Liver (tissue), 9 donors: ENCODE results near the gene PPP1CC. TPM values are rescaled to one million over a fixed set of nuclear protein-coding genes. Genes with fewer than 3 reads are reported as not detected.

Source experiments
- DNase-seq: peaks from one replicate; pipeline ENCODE4 v3.0.0-alpha.2; 2017; ENCODE audit warnings: low spot score
- H3K27ac ChIP-seq, 2 donors: one replicate each; pipeline ENCODE4 v1.7.0; 2013; ENCODE audit warnings: inconsistent platforms in 2 of 2, low read length in 2 of 2, control low read depth in 1 of 2, low read depth in 1 of 2, mild to moderate bottlenecking in 1 of 2
- H3K27me3 ChIP-seq, 4 donors: one replicate each; pipeline versions ENCODE4 v1.6.1 to v1.7.0; 2013; ENCODE audit warnings: low read length in 3 of 4, inconsistent platforms in 1 of 4, mild to moderate bottlenecking in 1 of 4, moderate library complexity in 1 of 4; ENCODE audit not compliant: control insufficient read depth in 4 of 4, insufficient read depth in 4 of 4
- H3K36me3 ChIP-seq, 4 donors: one replicate each; pipeline versions ENCODE4 v1.6.1 to v1.7.0; 2013; ENCODE audit warnings: low read length in 3 of 4, mild to moderate bottlenecking in 3 of 4, low read depth in 1 of 4, moderate library complexity in 1 of 4; ENCODE audit not compliant: control insufficient read depth in 4 of 4, insufficient read depth in 3 of 4
- H3K4me1 ChIP-seq, 4 donors: one replicate each; pipeline versions ENCODE4 v1.6.1 to v1.7.0; 2013; ENCODE audit warnings: low read length in 3 of 4, mild to moderate bottlenecking in 3 of 4, moderate library complexity in 1 of 4; ENCODE audit not compliant: control insufficient read depth in 4 of 4, insufficient read depth in 4 of 4
- H3K4me3 ChIP-seq, 3 donors: one replicate each; pipeline versions ENCODE4 v1.6.1 to v1.7.0; 2013; ENCODE audit warnings: low read length in 3 of 3, control low read depth in 1 of 3, low read depth in 1 of 3, mild to moderate bottlenecking in 1 of 3
- H3K9ac ChIP-seq, 2 donors: one replicate each; pipeline ENCODE4 v1.7.0; 2013; ENCODE audit warnings: low read length in 2 of 2, mild to moderate bottlenecking in 2 of 2, moderate library complexity in 2 of 2, control low read depth in 1 of 2, low read depth in 1 of 2
- H3K9me3 ChIP-seq, 4 donors: one replicate each; pipeline versions ENCODE4 v1.6.1 to v1.7.0; 2013; ENCODE audit warnings: low read length in 3 of 4; ENCODE audit not compliant: control insufficient read depth in 4 of 4
- EGR1 ChIP-seq, 2 donors: IDR thresholded peaks; 2 replicates each; pipeline ENCODE4 v1.6.1; 2016 to 2018; ENCODE audit warnings: antibody characterized with exemption in 2 of 2, low read depth in 2 of 2
- FOXA1 ChIP-seq: IDR thresholded peaks from 2 replicates; pipeline ENCODE4 v1.6.1; 2016; ENCODE audit warnings: antibody characterized with exemption
- FOXA2 ChIP-seq: IDR thresholded peaks from 2 replicates; pipeline ENCODE4 v1.6.1; 2016; ENCODE audit warnings: antibody characterized with exemption
- GABPA ChIP-seq, 2 donors: IDR thresholded peaks in 1 of 2; conservative IDR thresholded peaks in 1 of 2; 2 replicates each; pipeline ENCODE4 v1.6.1; 2016; ENCODE audit warnings: antibody characterized with exemption in 2 of 2, mild to moderate bottlenecking in 1 of 2, moderate library complexity in 1 of 2
- HNF4A ChIP-seq, 2 donors: conservative IDR thresholded peaks; 2 replicates each; pipeline ENCODE4 v1.6.1; 2016; ENCODE audit warnings: antibody characterized with exemption in 2 of 2, mild to moderate bottlenecking in 2 of 2
- HNF4G ChIP-seq: IDR thresholded peaks from 2 replicates; pipeline ENCODE4 v1.6.1; 2016; ENCODE audit warnings: antibody characterized with exemption
- JUND ChIP-seq, 2 donors: IDR thresholded peaks; 2 replicates each; pipeline ENCODE4 v1.6.1; 2016; ENCODE audit warnings: antibody characterized with exemption in 2 of 2
- NR2F2 ChIP-seq: IDR thresholded peaks from 2 replicates; pipeline ENCODE4 v1.6.1; 2016; ENCODE audit warnings: antibody characterized with exemption
- RAD21 ChIP-seq, 2 donors: IDR thresholded peaks; 2 replicates each; pipeline ENCODE4 v1.6.1; 2016; ENCODE audit warnings: antibody characterized with exemption in 2 of 2, mild to moderate bottlenecking in 2 of 2
- SP1 ChIP-seq: IDR thresholded peaks from 2 replicates; pipeline ENCODE4 v1.6.1; 2018; ENCODE audit warnings: antibody characterized with exemption, mild to moderate bottlenecking
- YY1 ChIP-seq: IDR thresholded peaks from 2 replicates; pipeline ENCODE4 v1.6.1; 2016; ENCODE audit warnings: antibody characterized with exemption, mild to moderate bottlenecking
- WGBS: extraction: QIAGEN DNeasy Blood & Tissue Kit; methylation state at CpG from one replicate; pipeline ENCODE4 v1.1.7; 2013; 5-methylcytosine and 5-hydroxymethylcytosine counted together
- polyA plus RNA-seq, 2 donors: library from polyadenylated mRNA; stranded (reverse) in 1 of 2; unstranded in 1 of 2; fragments of 200-250 nt in 1 of 2; fragments of >200 nt in 1 of 2; fragmentation: Nextera tagmentation in 1 of 2; extraction: Ambion mirVana in 1 of 2; gene quantifications; one replicate each; pipeline versions ENCODE4 v1.2.1 to v1.2.3, GENCODE V29; 2013 to 2015
- total RNA-seq, 2 donors: library from RNA; depleted of rRNA; stranded (reverse); fragments of >200 nt; gene quantifications; one replicate each; pipeline ENCODE4 v1.2.3, GENCODE V29; 2014
- TF ChIP-seq, protein P1 (sequence below): fragments of 150-350 bp; IDR thresholded peaks from 2 replicates; pipeline ENCODE4 v1.5.1; 2017; ENCODE audit warnings: improper control_type of control experiment, low read depth, low read length; ENCODE audit not compliant: missing input control
- TF ChIP-seq, protein P2 (sequence below): IDR thresholded peaks from 2 replicates; pipeline ENCODE4 v1.6.1; 2016; ENCODE audit warnings: antibody characterized with exemption
- TF ChIP-seq, protein P3 (sequence below): IDR thresholded peaks from 2 replicates; pipeline ENCODE4 v1.6.1; 2016; ENCODE audit warnings: antibody characterized with exemption
- TF ChIP-seq, protein P4 (sequence below): IDR thresholded peaks from 2 replicates; pipeline ENCODE4 v1.6.1; 2016; ENCODE audit warnings: antibody characterized with exemption, mild to moderate bottlenecking
- donor health status: healthy.
- donor health status: healthy.
- donor health status: healthy.
- donor health status: healthy.
- donor health status: healthy.

The PPP1CC gene
- total and polyA plus RNA-seq, 4 donors: 22.1 to 73.2 (median 36.0) TPM

DNA sequence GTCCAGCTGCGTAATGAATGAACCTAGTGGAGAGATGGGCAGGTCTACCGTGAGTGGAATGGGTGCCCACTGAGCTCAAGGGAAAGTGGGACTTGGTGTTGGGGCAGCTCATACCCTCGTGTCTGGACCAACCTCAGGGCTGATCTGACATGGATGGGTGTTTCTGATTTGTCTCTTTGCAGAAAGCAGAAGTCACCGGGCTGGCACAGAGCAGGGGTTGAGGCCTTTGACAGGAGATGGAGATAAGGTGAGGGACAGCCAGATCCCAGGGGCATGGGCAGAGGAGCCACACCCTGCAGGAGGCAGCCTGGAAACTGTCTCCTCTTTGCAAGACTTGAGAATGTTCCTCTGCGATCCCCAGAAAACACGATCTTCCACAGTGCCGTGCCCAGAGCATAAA is 20.9 kb upstream of the PPP1CC start (continued):
- no peak for TF ChIP-seq GABPA (IDR thresholded peaks at IDR 0.05 in 1 of 2, conservative IDR thresholded peaks at IDR 0.05 in 1 of 2)
- no peak for TF ChIP-seq YY1

DNA sequence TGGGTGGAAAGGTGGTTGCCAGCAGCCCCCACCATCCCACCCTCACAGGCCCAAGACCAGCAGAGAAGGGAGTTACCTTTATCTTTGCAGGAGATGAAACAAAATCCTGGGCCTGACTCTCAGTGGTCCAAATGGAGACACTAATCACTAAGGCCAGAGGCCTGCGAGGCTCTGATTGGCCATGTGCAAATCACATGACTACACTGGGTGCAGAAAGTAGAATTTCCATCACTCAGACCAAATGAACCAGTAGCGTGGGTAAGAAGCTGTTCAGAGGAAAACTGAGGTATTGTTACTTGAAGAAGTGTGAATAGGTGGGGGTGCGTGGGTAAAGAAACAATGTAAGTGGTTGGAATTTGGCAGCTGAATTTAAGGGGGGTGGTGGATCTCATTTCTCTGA is 20.2 kb upstream of the PPP1CC start:
- 95% methylated on average over 3 of the region's 3 CpGs for WGBS
- no peak overlapping the region for H3K4me3 ChIP-seq
- H3K9ac ChIP-seq: no peak overlapping the region
- no peaks in the 10 kb centered on the region for H3K9me3 ChIP-seq
- TF ChIP-seq HNF4A (conservative IDR thresholded peaks at IDR 0.05): no peak
- no peak for TF ChIP-seq EGR1 (IDR thresholded peaks at IDR 0.05; ENCODE audit: low read depth in 2 of 2)
- TF ChIP-seq, protein P1, sequence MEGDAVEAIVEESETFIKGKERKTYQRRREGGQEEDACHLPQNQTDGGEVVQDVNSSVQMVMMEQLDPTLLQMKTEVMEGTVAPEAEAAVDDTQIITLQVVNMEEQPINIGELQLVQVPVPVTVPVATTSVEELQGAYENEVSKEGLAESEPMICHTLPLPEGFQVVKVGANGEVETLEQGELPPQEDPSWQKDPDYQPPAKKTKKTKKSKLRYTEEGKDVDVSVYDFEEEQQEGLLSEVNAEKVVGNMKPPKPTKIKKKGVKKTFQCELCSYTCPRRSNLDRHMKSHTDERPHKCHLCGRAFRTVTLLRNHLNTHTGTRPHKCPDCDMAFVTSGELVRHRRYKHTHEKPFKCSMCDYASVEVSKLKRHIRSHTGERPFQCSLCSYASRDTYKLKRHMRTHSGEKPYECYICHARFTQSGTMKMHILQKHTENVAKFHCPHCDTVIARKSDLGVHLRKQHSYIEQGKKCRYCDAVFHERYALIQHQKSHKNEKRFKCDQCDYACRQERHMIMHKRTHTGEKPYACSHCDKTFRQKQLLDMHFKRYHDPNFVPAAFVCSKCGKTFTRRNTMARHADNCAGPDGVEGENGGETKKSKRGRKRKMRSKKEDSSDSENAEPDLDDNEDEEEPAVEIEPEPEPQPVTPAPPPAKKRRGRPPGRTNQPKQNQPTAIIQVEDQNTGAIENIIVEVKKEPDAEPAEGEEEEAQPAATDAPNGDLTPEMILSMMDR: no peak
- no peak for TF ChIP-seq FOXA2
- H3K27ac ChIP-seq: no peak overlapping the region
- H3K36me3 ChIP-seq: no peaks in the 10 kb centered on the region
- no peaks in the 10 kb centered on the region for H3K27me3 ChIP-seq
- H3K4me1 ChIP-seq: peaks cover 0 to 5% (median 3%) of the 10 kb centered on the region in 4 donors
- DNase-seq: no peak

DNA sequence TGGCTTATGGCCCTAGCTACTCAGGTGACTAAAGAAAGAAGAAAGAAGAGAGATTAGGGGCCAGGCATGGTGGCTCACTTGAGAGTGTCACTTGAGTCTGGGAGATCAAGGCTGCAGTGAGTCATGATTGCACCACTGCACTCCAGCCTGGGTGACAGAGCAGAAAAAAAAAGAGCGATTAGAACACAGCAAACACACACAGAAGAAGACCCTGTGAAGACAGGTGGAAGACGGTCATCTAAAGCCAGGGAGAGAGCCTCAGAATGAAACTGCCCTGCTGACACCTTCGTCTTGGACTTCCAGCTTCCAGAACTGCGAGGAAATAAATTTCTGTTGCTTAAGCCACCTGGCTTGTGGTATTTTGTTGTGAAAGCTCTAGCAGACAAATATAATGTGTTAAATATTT is 17.5 kb upstream of the PPP1CC start:
- Histone ChIP-seq H3K9ac (no peak overlapping the region), H3K36me3 (no peaks in the 10 kb centered on the region), H3K27me3 (no peaks in the 10 kb centered on the region), H3K27ac (no peak overlapping the region), H3K4me3 (no peak overlapping the region), H3K9me3 (no peaks in the 10 kb centered on the region), H3K4me1 (no peaks in the 10 kb centered on the region)
- no peak for DNase-seq
- 89% methylated on average over 4 of the region's 4 CpGs for WGBS
- TF ChIP-seq JUND (IDR thresholded peaks at IDR 0.05) (no peak), FOXA1 (no peak), HNF4G (no peak), SP1 (no peak), FOXA2 (no peak), YY1 (no peak), NR2F2 (no peak), RAD21 (IDR thresholded peaks at IDR 0.05) (no peak), EGR1 (IDR thresholded peaks at IDR 0.05; ENCODE audit: low read depth in 2 of 2) (no peak)
- TF ChIP-seq, protein P2, sequence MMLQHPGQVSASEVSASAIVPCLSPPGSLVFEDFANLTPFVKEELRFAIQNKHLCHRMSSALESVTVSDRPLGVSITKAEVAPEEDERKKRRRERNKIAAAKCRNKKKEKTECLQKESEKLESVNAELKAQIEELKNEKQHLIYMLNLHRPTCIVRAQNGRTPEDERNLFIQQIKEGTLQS: no peak
- TF ChIP-seq, protein P3, sequence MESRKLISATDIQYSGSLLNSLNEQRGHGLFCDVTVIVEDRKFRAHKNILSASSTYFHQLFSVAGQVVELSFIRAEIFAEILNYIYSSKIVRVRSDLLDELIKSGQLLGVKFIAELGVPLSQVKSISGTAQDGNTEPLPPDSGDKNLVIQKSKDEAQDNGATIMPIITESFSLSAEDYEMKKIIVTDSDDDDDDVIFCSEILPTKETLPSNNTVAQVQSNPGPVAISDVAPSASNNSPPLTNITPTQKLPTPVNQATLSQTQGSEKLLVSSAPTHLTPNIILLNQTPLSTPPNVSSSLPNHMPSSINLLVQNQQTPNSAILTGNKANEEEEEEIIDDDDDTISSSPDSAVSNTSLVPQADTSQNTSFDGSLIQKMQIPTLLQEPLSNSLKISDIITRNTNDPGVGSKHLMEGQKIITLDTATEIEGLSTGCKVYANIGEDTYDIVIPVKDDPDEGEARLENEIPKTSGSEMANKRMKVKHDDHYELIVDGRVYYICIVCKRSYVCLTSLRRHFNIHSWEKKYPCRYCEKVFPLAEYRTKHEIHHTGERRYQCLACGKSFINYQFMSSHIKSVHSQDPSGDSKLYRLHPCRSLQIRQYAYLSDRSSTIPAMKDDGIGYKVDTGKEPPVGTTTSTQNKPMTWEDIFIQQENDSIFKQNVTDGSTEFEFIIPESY: no peak
- TF ChIP-seq, protein P4, sequence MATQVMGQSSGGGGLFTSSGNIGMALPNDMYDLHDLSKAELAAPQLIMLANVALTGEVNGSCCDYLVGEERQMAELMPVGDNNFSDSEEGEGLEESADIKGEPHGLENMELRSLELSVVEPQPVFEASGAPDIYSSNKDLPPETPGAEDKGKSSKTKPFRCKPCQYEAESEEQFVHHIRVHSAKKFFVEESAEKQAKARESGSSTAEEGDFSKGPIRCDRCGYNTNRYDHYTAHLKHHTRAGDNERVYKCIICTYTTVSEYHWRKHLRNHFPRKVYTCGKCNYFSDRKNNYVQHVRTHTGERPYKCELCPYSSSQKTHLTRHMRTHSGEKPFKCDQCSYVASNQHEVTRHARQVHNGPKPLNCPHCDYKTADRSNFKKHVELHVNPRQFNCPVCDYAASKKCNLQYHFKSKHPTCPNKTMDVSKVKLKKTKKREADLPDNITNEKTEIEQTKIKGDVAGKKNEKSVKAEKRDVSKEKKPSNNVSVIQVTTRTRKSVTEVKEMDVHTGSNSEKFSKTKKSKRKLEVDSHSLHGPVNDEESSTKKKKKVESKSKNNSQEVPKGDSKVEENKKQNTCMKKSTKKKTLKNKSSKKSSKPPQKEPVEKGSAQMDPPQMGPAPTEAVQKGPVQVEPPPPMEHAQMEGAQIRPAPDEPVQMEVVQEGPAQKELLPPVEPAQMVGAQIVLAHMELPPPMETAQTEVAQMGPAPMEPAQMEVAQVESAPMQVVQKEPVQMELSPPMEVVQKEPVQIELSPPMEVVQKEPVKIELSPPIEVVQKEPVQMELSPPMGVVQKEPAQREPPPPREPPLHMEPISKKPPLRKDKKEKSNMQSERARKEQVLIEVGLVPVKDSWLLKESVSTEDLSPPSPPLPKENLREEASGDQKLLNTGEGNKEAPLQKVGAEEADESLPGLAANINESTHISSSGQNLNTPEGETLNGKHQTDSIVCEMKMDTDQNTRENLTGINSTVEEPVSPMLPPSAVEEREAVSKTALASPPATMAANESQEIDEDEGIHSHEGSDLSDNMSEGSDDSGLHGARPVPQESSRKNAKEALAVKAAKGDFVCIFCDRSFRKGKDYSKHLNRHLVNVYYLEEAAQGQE: no peak
